ENCODE data around the gene NSMCE1.
"Not testable (repeated sequence)": the region's sequence is repeated elsewhere in the genome, so short reads cannot be mapped to it uniquely, and the experiment has no call there.

NSMCE1 gene

GRCh38 chr16:27248036-27248435 lies 20.5 kb downstream of the NSMCE1 start:
- Histone ChIP-seq H3K27ac (replicated peaks) (no peak overlapping the region), H3K4me3 (replicated peaks; ENCODE audit: insufficient read depth, low read length) (no peak overlapping the region), H3K27me3 (ENCODE audit: insufficient read depth, poor library complexity, severe bottlenecking) (no peaks in the 10 kb centered on the region)
- TF ChIP-seq, protein P1, sequence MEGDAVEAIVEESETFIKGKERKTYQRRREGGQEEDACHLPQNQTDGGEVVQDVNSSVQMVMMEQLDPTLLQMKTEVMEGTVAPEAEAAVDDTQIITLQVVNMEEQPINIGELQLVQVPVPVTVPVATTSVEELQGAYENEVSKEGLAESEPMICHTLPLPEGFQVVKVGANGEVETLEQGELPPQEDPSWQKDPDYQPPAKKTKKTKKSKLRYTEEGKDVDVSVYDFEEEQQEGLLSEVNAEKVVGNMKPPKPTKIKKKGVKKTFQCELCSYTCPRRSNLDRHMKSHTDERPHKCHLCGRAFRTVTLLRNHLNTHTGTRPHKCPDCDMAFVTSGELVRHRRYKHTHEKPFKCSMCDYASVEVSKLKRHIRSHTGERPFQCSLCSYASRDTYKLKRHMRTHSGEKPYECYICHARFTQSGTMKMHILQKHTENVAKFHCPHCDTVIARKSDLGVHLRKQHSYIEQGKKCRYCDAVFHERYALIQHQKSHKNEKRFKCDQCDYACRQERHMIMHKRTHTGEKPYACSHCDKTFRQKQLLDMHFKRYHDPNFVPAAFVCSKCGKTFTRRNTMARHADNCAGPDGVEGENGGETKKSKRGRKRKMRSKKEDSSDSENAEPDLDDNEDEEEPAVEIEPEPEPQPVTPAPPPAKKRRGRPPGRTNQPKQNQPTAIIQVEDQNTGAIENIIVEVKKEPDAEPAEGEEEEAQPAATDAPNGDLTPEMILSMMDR (IDR thresholded peaks at IDR 0.05; ENCODE audit: insufficient read depth, low read length): no peak
- TF ChIP-seq, protein P2, sequence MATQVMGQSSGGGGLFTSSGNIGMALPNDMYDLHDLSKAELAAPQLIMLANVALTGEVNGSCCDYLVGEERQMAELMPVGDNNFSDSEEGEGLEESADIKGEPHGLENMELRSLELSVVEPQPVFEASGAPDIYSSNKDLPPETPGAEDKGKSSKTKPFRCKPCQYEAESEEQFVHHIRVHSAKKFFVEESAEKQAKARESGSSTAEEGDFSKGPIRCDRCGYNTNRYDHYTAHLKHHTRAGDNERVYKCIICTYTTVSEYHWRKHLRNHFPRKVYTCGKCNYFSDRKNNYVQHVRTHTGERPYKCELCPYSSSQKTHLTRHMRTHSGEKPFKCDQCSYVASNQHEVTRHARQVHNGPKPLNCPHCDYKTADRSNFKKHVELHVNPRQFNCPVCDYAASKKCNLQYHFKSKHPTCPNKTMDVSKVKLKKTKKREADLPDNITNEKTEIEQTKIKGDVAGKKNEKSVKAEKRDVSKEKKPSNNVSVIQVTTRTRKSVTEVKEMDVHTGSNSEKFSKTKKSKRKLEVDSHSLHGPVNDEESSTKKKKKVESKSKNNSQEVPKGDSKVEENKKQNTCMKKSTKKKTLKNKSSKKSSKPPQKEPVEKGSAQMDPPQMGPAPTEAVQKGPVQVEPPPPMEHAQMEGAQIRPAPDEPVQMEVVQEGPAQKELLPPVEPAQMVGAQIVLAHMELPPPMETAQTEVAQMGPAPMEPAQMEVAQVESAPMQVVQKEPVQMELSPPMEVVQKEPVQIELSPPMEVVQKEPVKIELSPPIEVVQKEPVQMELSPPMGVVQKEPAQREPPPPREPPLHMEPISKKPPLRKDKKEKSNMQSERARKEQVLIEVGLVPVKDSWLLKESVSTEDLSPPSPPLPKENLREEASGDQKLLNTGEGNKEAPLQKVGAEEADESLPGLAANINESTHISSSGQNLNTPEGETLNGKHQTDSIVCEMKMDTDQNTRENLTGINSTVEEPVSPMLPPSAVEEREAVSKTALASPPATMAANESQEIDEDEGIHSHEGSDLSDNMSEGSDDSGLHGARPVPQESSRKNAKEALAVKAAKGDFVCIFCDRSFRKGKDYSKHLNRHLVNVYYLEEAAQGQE (IDR thresholded peaks at IDR 0.05; ENCODE audit: insufficient replicate concordance, low read depth): no peak
- TF ChIP-seq GABPA (IDR thresholded peaks at IDR 0.05; ENCODE audit: low read depth) (no peak), SPI1 (IDR thresholded peaks at IDR 0.05; ENCODE audit: borderline replicate concordance, low read depth) (no peak), POLR2AphosphoS5 (IDR thresholded peaks at IDR 0.05; ENCODE audit: low read depth) (no peak)
- DNase-seq (ENCODE audit: low read depth in 1 of 2, low spot score in 1 of 2): no peak

- not testable (repeated sequence) for H3K4me3 ChIP-seq (replicated peaks; ENCODE audit: insufficient read depth, low read length); DNase-seq (ENCODE audit: low read depth in 1 of 2, low spot score in 1 of 2); H3K27me3 ChIP-seq (ENCODE audit: insufficient read depth, poor library complexity, severe bottlenecking); H3K27ac ChIP-seq (replicated peaks)
- peak; percentile 34; the same call in 1 of the 2 replicates for TF ChIP-seq SPI1 (IDR thresholded peaks at IDR 0.05; ENCODE audit: borderline replicate concordance, low read depth)
These were observed 21.5 kb downstream of the NSMCE1 start for GRCh38 chr16:27247076-27247475.

DNA sequence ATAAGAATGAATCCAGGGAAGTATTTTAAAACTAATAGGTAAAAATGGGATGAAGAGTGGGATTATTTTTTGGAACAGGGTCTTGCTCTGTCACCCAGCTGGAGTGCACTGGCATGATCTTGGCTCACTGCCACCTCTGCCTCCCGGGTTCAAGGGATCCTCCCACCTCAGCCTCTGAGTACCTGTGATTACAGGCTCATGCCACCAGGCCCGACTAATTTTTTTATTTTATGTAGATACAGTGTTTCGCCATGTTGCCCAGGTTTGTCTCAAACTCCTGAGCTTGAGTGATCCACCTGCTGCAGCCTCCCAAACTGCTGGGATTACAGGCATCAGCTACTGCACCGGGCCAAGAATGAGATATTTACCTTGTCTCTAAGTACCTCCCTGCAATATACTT lies 22.1 kb downstream of the NSMCE1 start:
- H3K27ac ChIP-seq (replicated peaks): no peak overlapping the region
- H3K27me3 ChIP-seq (ENCODE audit: insufficient read depth, poor library complexity, severe bottlenecking): no peaks in the 10 kb centered on the region
- no peak for TF ChIP-seq POLR2AphosphoS5 (IDR thresholded peaks at IDR 0.05; ENCODE audit: low read depth)
- TF ChIP-seq, protein P2 (IDR thresholded peaks at IDR 0.05; ENCODE audit: insufficient replicate concordance, low read depth): no peak
- TF ChIP-seq, protein P1 (IDR thresholded peaks at IDR 0.05; ENCODE audit: insufficient read depth, low read length): no peak
- TF ChIP-seq GABPA (IDR thresholded peaks at IDR 0.05; ENCODE audit: low read depth): no peak
- TF ChIP-seq SPI1 (IDR thresholded peaks at IDR 0.05; ENCODE audit: borderline replicate concordance, low read depth): no peak
- DNase-seq (ENCODE audit: low read depth in 1 of 2, low spot score in 1 of 2): no peak
- no peak overlapping the region for H3K4me3 ChIP-seq (replicated peaks; ENCODE audit: insufficient read depth, low read length)

GRCh38 chr16:27245276-27246172 lies 23.0 kb downstream of the NSMCE1 start:
- no peak overlapping the region for H3K27ac ChIP-seq (replicated peaks)
- H3K4me3 ChIP-seq (replicated peaks; ENCODE audit: insufficient read depth, low read length): no peak overlapping the region
- TF ChIP-seq, protein P1 (IDR thresholded peaks at IDR 0.05; ENCODE audit: insufficient read depth, low read length): no peak
- TF ChIP-seq GABPA (IDR thresholded peaks at IDR 0.05; ENCODE audit: low read depth) (no peak), SPI1 (IDR thresholded peaks at IDR 0.05; ENCODE audit: borderline replicate concordance, low read depth) (no peak), POLR2AphosphoS5 (IDR thresholded peaks at IDR 0.05; ENCODE audit: low read depth) (no peak)
- TF ChIP-seq, protein P2 (IDR thresholded peaks at IDR 0.05; ENCODE audit: insufficient replicate concordance, low read depth): no peak
- no peak for DNase-seq (ENCODE audit: low read depth in 1 of 2, low spot score in 1 of 2)
- H3K27me3 ChIP-seq (ENCODE audit: insufficient read depth, poor library complexity, severe bottlenecking): no peaks in the 10 kb centered on the region
